H9 (cell line): ENCODE data around the gene GNPAT. TPM values are rescaled to one million over a fixed set of nuclear protein-coding genes. Genes with fewer than 3 reads are reported as not detected.

Source experiments
- DNase-seq: peaks from one replicate; pipeline ENCODE4 v3.0.0-alpha.2; 2017
- H2AFZ ChIP-seq: one replicate; pipeline ENCODE4 v1.6.1; 2013; ENCODE audit warnings: mild to moderate bottlenecking, low read length, control low read depth, moderate library complexity
- H2AK5ac ChIP-seq: 2 replicates; pipeline ENCODE4 v1.6.1; 2013; ENCODE audit warnings: low read length, control low read depth, mixed read lengths; ENCODE audit not compliant: insufficient read length
- H2BK120ac ChIP-seq: one replicate; pipeline ENCODE4 v1.6.1; 2013; ENCODE audit warnings: low read depth, mild to moderate bottlenecking, low read length, control low read depth, inconsistent platforms; ENCODE audit not compliant: poor library complexity, severe bottlenecking
- H2BK12ac ChIP-seq: 2 replicates; pipeline ENCODE4 v1.6.1; 2013; ENCODE audit warnings: low read length, control low read depth, mixed read lengths, low read depth; ENCODE audit not compliant: insufficient read length
- H2BK15ac ChIP-seq: 2 replicates; pipeline ENCODE4 v1.6.1; 2013; ENCODE audit warnings: low read depth, low read length, control low read depth
- H2BK20ac ChIP-seq: one replicate; pipeline ENCODE4 v1.6.1; 2013; ENCODE audit warnings: low read depth, mild to moderate bottlenecking, low read length, control low read depth, inconsistent platforms; ENCODE audit not compliant: poor library complexity, severe bottlenecking
- H2BK5ac ChIP-seq: 2 replicates; pipeline ENCODE4 v1.6.1; 2013; ENCODE audit warnings: low read length, control low read depth, mixed read lengths; ENCODE audit not compliant: insufficient read length
- H3K14ac ChIP-seq: 2 replicates; pipeline ENCODE4 v1.6.1; 2013; ENCODE audit warnings: low read length, control low read depth; ENCODE audit not compliant: insufficient read depth
- H3K18ac ChIP-seq: 2 replicates; pipeline ENCODE4 v1.6.1; 2013; ENCODE audit warnings: low read depth, mild to moderate bottlenecking, mixed read lengths, low read length, control low read depth; ENCODE audit not compliant: insufficient read length
- H3K23ac ChIP-seq: 2 replicates; pipeline ENCODE4 v1.6.1; 2013; ENCODE audit warnings: low read length, control low read depth, mixed read lengths, low read depth; ENCODE audit not compliant: insufficient read length
- H3K23me2 ChIP-seq: 2 replicates; pipeline ENCODE4 v1.6.1; 2013; ENCODE audit warnings: low read depth, mild to moderate bottlenecking, mixed read lengths, low read length, control low read depth; ENCODE audit not compliant: insufficient read length, poor library complexity, severe bottlenecking
- H3K27ac ChIP-seq: 2 replicates; pipeline ENCODE4 v1.5.1; 2013; ENCODE audit warnings: low read length, control low read depth, mixed read lengths, low read depth; ENCODE audit not compliant: insufficient read length
- H3K27me3 ChIP-seq: 2 replicates; pipeline ENCODE4 v1.6.1; 2013; ENCODE audit warnings: low read length, control low read depth, inconsistent platforms; ENCODE audit not compliant: insufficient read depth
- H3K4ac ChIP-seq: 2 replicates; pipeline ENCODE4 v1.6.1; 2013; ENCODE audit warnings: low read depth, mild to moderate bottlenecking, control low read depth, inconsistent platforms, low read length, moderate library complexity
- H3K4me1 ChIP-seq: 2 replicates; pipeline ENCODE4 v1.6.1; 2013; ENCODE audit warnings: low read length, control low read depth, inconsistent platforms; ENCODE audit not compliant: insufficient read depth
- H3K4me2 ChIP-seq: 2 replicates; pipeline ENCODE4 v1.6.1; 2013; ENCODE audit warnings: low read length, control low read depth, mixed read lengths; ENCODE audit not compliant: insufficient read length, insufficient read depth
- H3K56ac ChIP-seq: 2 replicates; pipeline ENCODE4 v1.6.1; 2013; ENCODE audit warnings: low read depth, mild to moderate bottlenecking, mixed read lengths, low read length, control low read depth; ENCODE audit not compliant: insufficient read length
- H3K79me1 ChIP-seq: 2 replicates; pipeline ENCODE4 v1.6.1; 2013; ENCODE audit warnings: low read depth, mild to moderate bottlenecking, moderate library complexity, low read length, control low read depth, inconsistent platforms; ENCODE audit not compliant: insufficient read depth, poor library complexity, severe bottlenecking
- H3K79me2 ChIP-seq: 2 replicates; pipeline ENCODE4 v1.6.1; 2013; ENCODE audit warnings: low read length, control low read depth, inconsistent platforms; ENCODE audit not compliant: insufficient read depth
- H3K9ac ChIP-seq: 2 replicates; pipeline ENCODE4 v1.6.1; 2013; ENCODE audit warnings: low read length, control low read depth, mixed read lengths; ENCODE audit not compliant: insufficient read length; ENCODE audit errors: extremely low read depth
- H3K9me3 ChIP-seq: one replicate; pipeline ENCODE4 v1.6.1; 2013; ENCODE audit warnings: low read depth, low read length, inconsistent platforms; ENCODE audit not compliant: control insufficient read depth
- H3T11ph ChIP-seq: one replicate; pipeline ENCODE4 v1.6.1; 2013; ENCODE audit warnings: mild to moderate bottlenecking, low read length, control low read depth, inconsistent platforms
- H4K20me1 ChIP-seq: one replicate; pipeline ENCODE4 v1.6.1; 2013; ENCODE audit not compliant: control insufficient read depth, insufficient read length, insufficient read depth
- H4K5ac ChIP-seq: 2 replicates; pipeline ENCODE4 v1.6.1; 2013; ENCODE audit warnings: low read depth, mild to moderate bottlenecking, mixed read lengths, low read length, control low read depth; ENCODE audit not compliant: insufficient read length
- H4K8ac ChIP-seq: replicated peaks from 2 replicates; pipeline ENCODE4 v1.6.1; 2013; ENCODE audit warnings: low read length, control low read depth, mixed read lengths, low read depth; ENCODE audit not compliant: insufficient read length
- H4K91ac ChIP-seq: 2 replicates; pipeline ENCODE4 v1.6.1; 2013; ENCODE audit warnings: low read depth, mild to moderate bottlenecking, moderate library complexity, mixed read lengths, low read length, control low read depth; ENCODE audit not compliant: insufficient read length
- H3K27ac Mint-ChIP-seq, 3 experiments: 2 replicates in 2 of 3; 3 replicates in 1 of 3; pipeline ENCODE4 v1.8.0; 2020 to 2021; ENCODE audit warnings: mixed read lengths in 3 of 3, mild to moderate bottlenecking in 1 of 3, moderate library complexity in 1 of 3
- H3K27me3 Mint-ChIP-seq: 2 replicates; pipeline ENCODE4 v1.8.0; 2021; ENCODE audit warnings: low read depth, mild to moderate bottlenecking, moderate library complexity, mixed read lengths
- H3K36me3 Mint-ChIP-seq, 3 experiments: 2 replicates in 2 of 3; 3 replicates in 1 of 3; pipeline ENCODE4 v1.8.0; 2020 to 2021; ENCODE audit warnings: low read depth in 3 of 3, mixed read lengths in 3 of 3; ENCODE audit not compliant: insufficient read depth in 1 of 3
- H3K4me1 Mint-ChIP-seq, 2 experiments: 2 replicates each; pipeline ENCODE4 v1.8.0; 2020; ENCODE audit warnings: mixed read lengths in 2 of 2
- H3K4me3 Mint-ChIP-seq, 2 experiments: 2 replicates in 1 of 2; 3 replicates in 1 of 2; pipeline ENCODE4 v1.8.0; 2020 to 2021; ENCODE audit warnings: mild to moderate bottlenecking in 2 of 2, mixed read lengths in 2 of 2, moderate library complexity in 1 of 2
- H3K9me3 Mint-ChIP-seq, 2 experiments: 2 replicates in 1 of 2; 3 replicates in 1 of 2; pipeline ENCODE4 v1.8.0; 2020; ENCODE audit warnings: mild to moderate bottlenecking in 2 of 2, mixed read lengths in 2 of 2, moderate library complexity in 1 of 2
- CTCF ChIP-seq: fragments of 200-600 bp; sonication (generic); conservative IDR thresholded peaks from 3 replicates; pipeline ENCODE4 v1.8.0; 2021; ENCODE audit warnings: antibody characterized with exemption, mild to moderate bottlenecking
- WGBS: extraction: QIAGEN DNeasy Blood & Tissue Kit; methylation state at CpG from one replicate; pipeline ENCODE4 v1.1.7; 2013; ENCODE audit warnings: missing lambda C conversion rate, low lambda C conversion rate, mixed read lengths; ENCODE audit not compliant: insufficient read length; ENCODE audit errors: extremely low coverage; 5-methylcytosine and 5-hydroxymethylcytosine counted together
- total RNA-seq: library from RNA; stranded (reverse); gene quantifications from 2 replicates; pipeline ENCODE4 v1.2.1, GENCODE V29; 2021

Gene GNPAT
- total RNA-seq, 1 experiment from 2014 or later: 38.1 TPM

GRCh38 chr1:231217056-231217455 is 24.0 kb upstream of the GNPAT start:
- no peaks in the 10 kb centered on the region for H4K20me1 ChIP-seq
- H3K18ac ChIP-seq: no peak overlapping the region
- no peaks in the 10 kb centered on the region for H3K4me1 ChIP-seq
- no peak overlapping the region for H3K23ac ChIP-seq
- no peak overlapping the region for H2BK20ac ChIP-seq
- peaks cover 23 to 29% of the 10 kb centered on the region in 2 experiments for H3K4me1 Mint-ChIP-seq
- H2AK5ac ChIP-seq: no peak overlapping the region
- no peaks in the 10 kb centered on the region for H3K79me2 ChIP-seq
- H3T11ph ChIP-seq: no peak overlapping the region
- no peak overlapping the region for H4K5ac ChIP-seq
- peaks cover 92% of the 10 kb centered on the region for H3K27me3 Mint-ChIP-seq
- no peaks in the 10 kb centered on the region for H3K36me3 Mint-ChIP-seq
- no peak overlapping the region for H3K9ac ChIP-seq
- no peak overlapping the region for H3K27ac ChIP-seq
- H3K4me2 ChIP-seq: no peak overlapping the region
- no CpG with 5 or more reads among the region's 11 CpGs for WGBS
- H4K8ac ChIP-seq: no peak overlapping the region
- no peak overlapping the region for H2BK15ac ChIP-seq
- H3K9me3 ChIP-seq: no peaks in the 10 kb centered on the region
- no peak for TF ChIP-seq CTCF
- H3K79me1 ChIP-seq: no peaks in the 10 kb centered on the region
- no peak overlapping the region for H3K4me3 Mint-ChIP-seq
- no peak overlapping the region for H4K91ac ChIP-seq
- H2BK12ac ChIP-seq: no peak overlapping the region
- no peak overlapping the region for H3K4ac ChIP-seq
- H3K56ac ChIP-seq: no peak overlapping the region
- no peak overlapping the region for H2AFZ ChIP-seq
- H3K27ac Mint-ChIP-seq: no peak overlapping the region
- no peak for DNase-seq
- no peak overlapping the region for H2BK120ac ChIP-seq
- H3K27me3 ChIP-seq: peaks cover 45% of the 10 kb centered on the region
- no peaks in the 10 kb centered on the region for H3K23me2 ChIP-seq
- H3K9me3 Mint-ChIP-seq: no peaks in the 10 kb centered on the region; a peak in 1 of 5 replicates
- H2BK5ac ChIP-seq: no peak overlapping the region
- H3K14ac ChIP-seq: no peak overlapping the region; the same call in 1 of the 2 replicates
